ENCODE data around the gene MANEA. TPM values are rescaled to one million over a fixed set of nuclear protein-coding genes. Genes with fewer than 3 reads are reported as not detected.
A peak's percentile ranks its signal among the peaks of the same experiment; 100 is the strongest.

MANEA gene
- total RNA-seq, 6 experiments from 2014 or later, result 12.5 to 32.7 (median 22.1) TPM

GRCh38 chr6:95569560-95569959, 7.8 kb upstream of the MANEA start:
- intact Hi-C loops (cut with DNase I), result no loop called here
- WGBS (ENCODE audit: insufficient coverage, low coverage, low lambda C conversion rate, missing lambda C conversion rate), result 42% methylated on average over 5 of the region's 5 CpGs
- Histone ChIP-seq H3K4me3 (no peak overlapping the region), H3K27me3 (no peaks in the 10 kb centered on the region), H3K27ac (no peak overlapping the region), H3K9me3 (no peaks in the 10 kb centered on the region), H3K36me3 (no peaks in the 10 kb centered on the region), H3K4me1 (peaks cover 0 to 8% (median 4%) of the 10 kb centered on the region in 4 donors)
- DNase-seq (no peak), ATAC-seq (peak; percentile 59 to 86 (median 70))
- TF ChIP-seq POLR2A (IDR thresholded peaks at IDR 0.05) (no peak), CTCF (IDR thresholded peaks at IDR 0.05) (no peak)

GRCh38 chr6:95572098-95572497, 5.2 kb upstream of the MANEA start:
- peaks cover 0 to 19% (median 5%) of the 10 kb centered on the region in 4 donors for H3K4me1 ChIP-seq
- TF ChIP-seq CTCF (IDR thresholded peaks at IDR 0.05), result no peak
- no peak for TF ChIP-seq POLR2A (IDR thresholded peaks at IDR 0.05)
- no peaks in the 10 kb centered on the region for H3K27me3 ChIP-seq
- no peak overlapping the region for H3K27ac ChIP-seq
- DNase-seq (no peak), ATAC-seq (no peak)
- no peak overlapping the region for H3K4me3 ChIP-seq
- no peaks in the 10 kb centered on the region for H3K36me3 ChIP-seq
- intact Hi-C loops (cut with DNase I), result no loop called here
- H3K9me3 ChIP-seq, result no peaks in the 10 kb centered on the region
- 44% methylated on average over 2 of the region's 2 CpGs for WGBS (ENCODE audit: insufficient coverage, low coverage, low lambda C conversion rate, missing lambda C conversion rate)

- Histone ChIP-seq H3K9me3 (no peaks in the 10 kb centered on the region), H3K4me1 (peaks cover 0 to 17% (median 9%) of the 10 kb centered on the region in 4 donors), H3K27me3 (no peaks in the 10 kb centered on the region), H3K27ac (peak overlapping the region in 2 of 3 donors; percentile 90 to 93), H3K36me3 (no peaks in the 10 kb centered on the region), H3K4me3 (peak overlapping the region in 2 of 3 donors; percentile 65 to 75)
- ATAC-seq (peak; percentile 15 to 62 (median 42)), DNase-seq (no peak)
- TF ChIP-seq POLR2A (IDR thresholded peaks at IDR 0.05) (no peak), CTCF (IDR thresholded peaks at IDR 0.05) (no peak)
- intact Hi-C loops (cut with DNase I), result no loop called here
Measured at GRCh38 chr6:95574811-95575210, 2.5 kb upstream of the MANEA start.

GRCh38 chr6:95576218-95576997, 927 bp upstream of the MANEA start:
- H3K4me1 ChIP-seq, result peaks cover 0 to 16% (median 9%) of the 10 kb centered on the region in 4 donors
- intact Hi-C loops (cut with DNase I), result no loop called here
- H3K27me3 ChIP-seq, result no peaks in the 10 kb centered on the region
- no peak for TF ChIP-seq POLR2A (IDR thresholded peaks at IDR 0.05)
- no peak for TF ChIP-seq CTCF (IDR thresholded peaks at IDR 0.05)
- H3K4me3 ChIP-seq, result peak overlapping the region; percentile 65 to 75 (median 70)
- DNase-seq (no peak), ATAC-seq (peak in 3 of 4 donors; percentile 14 to 28 (median 26))
- H3K36me3 ChIP-seq, result no peaks in the 10 kb centered on the region
- H3K27ac ChIP-seq, result peak overlapping the region; percentile 82 to 93 (median 90)
- H3K9me3 ChIP-seq, result no peaks in the 10 kb centered on the region
- WGBS (ENCODE audit: insufficient coverage, low coverage, low lambda C conversion rate, missing lambda C conversion rate), result 6% methylated on average over 5 of the region's 5 CpGs
